GM18526 (cell line): ENCODE measurements around the gene GSK3A.

Source experiments
- POLR2A ChIP-seq: IDR thresholded peaks from 3 replicates; pipeline ENCODE4 v1.6.1; 2011; ENCODE audit not compliant: insufficient read length; ENCODE audit errors: extremely low read depth

GSK3A gene

GRCh38 chr19:42191855-42192254 is 50.5 kb downstream of the GSK3A start:
- no peak for TF ChIP-seq POLR2A

GRCh38 chr19:42191330-42191729 is 51.1 kb downstream of the GSK3A start:
- no peak for TF ChIP-seq POLR2A

GRCh38 chr19:42189133-42189532 is 53.3 kb downstream of the GSK3A start:
- no peak for TF ChIP-seq POLR2A

GRCh38 chr19:42188665-42189064 is 53.7 kb downstream of the GSK3A start:
- no peak for TF ChIP-seq POLR2A

- no peak for TF ChIP-seq POLR2A
These were observed 57.1 kb downstream of the GSK3A start for GRCh38 chr19:42185277-42185676.

- TF ChIP-seq POLR2A: no peak
These were observed 58.0 kb downstream of the GSK3A start for GRCh38 chr19:42184401-42184861.
